ENCODE measurements around the gene NGDN. TPM values are rescaled to one million over a fixed set of nuclear protein-coding genes. Genes with fewer than 3 reads are reported as not detected.
A peak's percentile ranks its signal among the peaks of the same experiment; 100 is the strongest.

NGDN gene
- total and polyA plus RNA-seq, 2 donors = 33.9 to 48.3 TPM

DNA sequence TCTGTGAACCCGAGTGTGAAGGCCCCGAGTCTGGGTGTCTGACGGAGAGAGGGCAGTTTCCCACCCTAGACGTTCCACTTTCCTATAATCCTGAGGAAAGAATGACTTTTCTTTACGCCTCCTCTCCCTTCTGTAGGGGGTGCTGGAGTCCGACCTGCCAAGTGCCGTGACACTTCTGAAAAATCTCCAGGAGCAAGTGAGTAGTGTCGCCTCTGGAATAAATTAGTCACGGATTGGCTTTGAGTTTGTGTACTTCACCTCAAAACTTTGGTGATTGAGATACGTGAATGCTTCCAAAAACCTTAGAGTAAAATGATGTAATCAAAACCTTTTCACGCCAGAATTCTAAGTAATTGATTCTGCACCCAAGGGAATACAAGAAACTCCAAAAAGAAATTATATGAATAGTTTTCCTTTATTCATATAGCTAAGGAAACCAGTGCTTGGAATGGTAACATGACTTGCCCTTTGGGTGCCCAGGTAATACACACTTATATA, 452 bp downstream of the NGDN start:
- peak overlapping the region; percentile 80 for H3K4me3 ChIP-seq (ENCODE audit: low read depth, low read length)
- H3K27ac ChIP-seq (ENCODE audit: low read depth) = peak overlapping the region; percentile 81
- H3K4me1 ChIP-seq (ENCODE audit: insufficient read depth) = no peaks in the 10 kb centered on the region
- DNase-seq (ENCODE audit: extremely low spot score) = no peak
- WGBS = 3% methylated on average over 11 of the region's 11 CpGs
- peaks cover 8% of the 10 kb centered on the region for H3K36me3 ChIP-seq (ENCODE audit: insufficient read depth)

DNA sequence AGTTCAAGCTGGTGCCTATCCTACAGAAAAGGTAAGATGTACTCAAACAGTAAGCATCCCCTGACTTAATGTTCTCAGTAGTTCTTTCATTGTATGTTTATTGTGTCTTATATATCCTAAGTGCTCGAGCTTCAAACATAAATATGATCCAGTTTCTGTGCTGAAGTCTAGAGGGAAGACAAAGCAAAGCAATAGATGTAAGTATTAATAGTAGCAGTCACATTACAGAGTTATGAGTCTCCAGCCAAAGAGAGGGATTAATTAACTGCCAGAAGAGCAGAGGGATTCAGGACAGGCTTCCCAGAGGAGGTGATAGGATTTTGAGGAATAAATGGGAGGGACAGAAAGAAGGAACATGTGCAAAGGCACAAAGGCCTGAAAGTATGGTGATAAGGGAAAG, 1.4 kb downstream of the NGDN start:
- H3K4me1 ChIP-seq (ENCODE audit: insufficient read depth) = no peaks in the 10 kb centered on the region
- H3K36me3 ChIP-seq (ENCODE audit: insufficient read depth) = peaks cover 11% of the 10 kb centered on the region
- H3K27ac ChIP-seq (ENCODE audit: low read depth) = no peak overlapping the region
- DNase-seq (ENCODE audit: extremely low spot score) = no peak
- 90% methylated on average over 1 of the region's 1 CpG for WGBS
- H3K4me3 ChIP-seq (ENCODE audit: low read depth, low read length) = no peak overlapping the region

DNA sequence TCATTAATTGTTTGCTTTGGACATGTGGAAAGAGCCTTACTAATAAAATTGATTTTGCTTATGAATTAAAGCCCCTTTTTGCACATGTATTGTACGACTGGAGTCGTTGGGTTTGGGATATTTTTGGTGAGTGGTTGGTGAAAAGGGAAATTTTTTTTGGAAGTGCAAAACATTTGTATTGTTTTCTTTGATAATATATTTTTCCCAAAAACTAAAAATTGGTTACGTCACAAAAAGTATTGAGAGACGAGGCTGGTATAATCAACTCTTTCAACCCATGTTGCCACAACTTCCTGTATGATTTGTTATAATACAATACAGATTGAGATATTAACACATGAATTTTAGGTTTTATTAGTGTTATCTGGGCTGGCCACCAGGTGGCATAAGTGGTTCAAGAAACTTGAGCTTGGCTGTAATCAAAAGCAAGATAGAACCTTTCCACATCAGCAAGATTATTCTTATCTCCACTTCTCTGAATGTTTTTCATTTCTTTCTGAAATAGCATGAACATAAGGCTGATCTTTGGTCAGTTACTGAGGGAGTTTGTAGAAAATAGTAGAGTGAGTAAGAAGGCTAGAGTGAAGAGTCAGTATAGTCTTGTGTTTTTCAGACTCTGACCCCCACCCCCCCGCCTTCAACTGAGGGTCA, 8.7 kb downstream of the NGDN start:
- no peak overlapping the region for H3K27ac ChIP-seq (ENCODE audit: low read depth)
- peaks cover 10% of the 10 kb centered on the region for H3K36me3 ChIP-seq (ENCODE audit: insufficient read depth)
- no peaks in the 10 kb centered on the region for H3K4me1 ChIP-seq (ENCODE audit: insufficient read depth)
- DNase-seq (ENCODE audit: extremely low spot score) = no peak
- H3K4me3 ChIP-seq (ENCODE audit: low read depth, low read length) = no peak overlapping the region
- 40% methylated on average over 5 of the region's 5 CpGs for WGBS

DNA sequence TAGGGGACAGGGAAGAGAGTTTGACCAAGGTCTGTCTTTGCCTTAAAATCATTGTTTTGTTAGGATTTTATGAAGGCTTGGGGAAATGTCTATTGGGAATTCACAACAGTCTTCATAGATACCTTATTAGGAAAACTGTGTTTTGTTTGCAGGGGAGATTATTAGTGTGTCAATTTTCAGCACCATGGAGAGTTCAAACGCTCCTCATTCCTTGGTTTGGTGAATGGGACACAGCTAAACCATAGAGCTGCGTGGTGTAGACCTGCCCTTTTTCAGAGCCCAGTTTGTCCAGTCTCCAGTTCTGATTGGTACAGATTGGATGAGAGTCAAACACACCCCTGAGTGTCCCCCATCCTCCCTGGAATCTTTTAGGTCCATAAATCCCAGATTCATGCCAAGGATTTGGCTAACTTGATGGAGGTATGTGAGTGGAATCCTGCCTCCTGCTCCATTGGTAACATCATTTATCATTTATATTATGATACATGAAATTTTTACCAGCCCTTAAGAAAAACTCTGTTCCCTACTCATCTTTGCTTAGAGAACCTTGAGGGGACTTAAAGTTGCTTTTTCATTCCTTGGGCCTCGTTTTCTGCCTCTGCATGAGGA, 12.0 kb downstream of the NGDN start:
- DNase-seq (ENCODE audit: extremely low spot score) = no peak
- WGBS = 56% methylated on average over 3 of the region's 3 CpGs
- H3K4me1 ChIP-seq (ENCODE audit: insufficient read depth) = no peaks in the 10 kb centered on the region
- no peak overlapping the region for H3K27ac ChIP-seq (ENCODE audit: low read depth)
- H3K36me3 ChIP-seq (ENCODE audit: insufficient read depth) = peaks cover 6% of the 10 kb centered on the region
- no peak overlapping the region for H3K4me3 ChIP-seq (ENCODE audit: low read depth, low read length)

DNA sequence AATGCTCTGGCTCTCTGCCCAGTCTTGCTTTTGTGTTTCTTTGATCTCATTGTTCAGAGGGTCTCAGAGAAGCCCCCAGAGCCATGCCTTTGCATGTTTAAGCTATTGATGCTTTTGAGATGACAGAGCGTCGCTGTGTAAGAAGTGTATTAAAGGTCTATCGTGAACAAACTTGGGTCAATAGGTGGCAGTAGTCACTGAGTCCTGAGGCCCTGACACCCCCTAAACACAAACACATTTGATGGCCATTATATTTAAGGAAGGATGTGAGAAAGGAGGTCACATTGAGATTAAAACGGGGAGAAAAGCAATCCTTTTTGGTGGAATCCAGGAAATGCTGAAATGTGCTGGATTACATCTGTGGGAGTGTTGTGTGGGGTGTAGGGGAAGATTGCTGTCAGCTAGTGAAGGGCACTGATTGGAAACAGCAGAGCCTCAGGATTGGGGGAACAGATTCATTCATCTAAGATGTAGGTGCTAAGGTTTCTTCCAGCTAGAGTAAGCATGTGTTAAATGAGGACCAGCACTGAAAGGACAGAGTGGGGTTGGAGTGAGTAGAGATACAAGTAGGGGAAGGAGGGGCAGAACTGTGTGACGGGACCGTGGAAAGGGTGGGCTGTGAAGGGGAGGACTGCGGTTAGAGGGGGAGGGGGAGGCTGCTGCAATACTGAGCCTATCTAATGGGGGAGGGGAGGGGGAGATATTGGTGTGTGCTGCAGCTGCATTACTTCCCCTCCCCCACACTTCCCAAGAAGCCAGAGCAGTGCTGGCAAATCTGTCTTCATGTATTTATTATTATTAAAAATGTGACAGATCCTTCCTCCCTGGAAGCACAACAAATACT, 12.7 kb downstream of the NGDN start:
- no peaks in the 10 kb centered on the region for H3K4me1 ChIP-seq (ENCODE audit: insufficient read depth)
- no peak overlapping the region for H3K27ac ChIP-seq (ENCODE audit: low read depth)
- DNase-seq (ENCODE audit: extremely low spot score) = no peak
- WGBS = 51% methylated on average over 7 of the region's 7 CpGs
- no peak overlapping the region for H3K4me3 ChIP-seq (ENCODE audit: low read depth, low read length)
- peaks cover 3% of the 10 kb centered on the region for H3K36me3 ChIP-seq (ENCODE audit: insufficient read depth)

DNA sequence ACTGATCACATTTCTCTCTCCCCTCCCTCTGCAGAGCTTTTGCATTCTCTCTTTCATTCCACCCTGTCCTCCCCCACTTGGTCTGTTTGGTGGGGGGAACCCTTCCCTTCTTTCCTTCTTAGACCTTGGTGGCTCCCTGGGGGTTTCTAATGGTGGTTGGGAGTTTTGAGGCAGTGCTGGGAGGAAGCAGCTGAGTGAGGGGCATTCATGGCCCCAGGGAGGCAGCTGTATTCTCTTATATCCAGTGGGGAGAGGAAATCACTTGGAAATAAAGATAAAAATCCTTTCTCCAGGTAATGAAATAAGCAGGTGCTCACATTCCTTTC, 13.3 kb downstream of the NGDN start:
- no peak overlapping the region for H3K4me3 ChIP-seq (ENCODE audit: low read depth, low read length)
- no peak overlapping the region for H3K27ac ChIP-seq (ENCODE audit: low read depth)
- H3K4me1 ChIP-seq (ENCODE audit: insufficient read depth) = no peaks in the 10 kb centered on the region
- no peak for DNase-seq (ENCODE audit: extremely low spot score)
- H3K36me3 ChIP-seq (ENCODE audit: insufficient read depth) = peaks cover 2% of the 10 kb centered on the region

DNA sequence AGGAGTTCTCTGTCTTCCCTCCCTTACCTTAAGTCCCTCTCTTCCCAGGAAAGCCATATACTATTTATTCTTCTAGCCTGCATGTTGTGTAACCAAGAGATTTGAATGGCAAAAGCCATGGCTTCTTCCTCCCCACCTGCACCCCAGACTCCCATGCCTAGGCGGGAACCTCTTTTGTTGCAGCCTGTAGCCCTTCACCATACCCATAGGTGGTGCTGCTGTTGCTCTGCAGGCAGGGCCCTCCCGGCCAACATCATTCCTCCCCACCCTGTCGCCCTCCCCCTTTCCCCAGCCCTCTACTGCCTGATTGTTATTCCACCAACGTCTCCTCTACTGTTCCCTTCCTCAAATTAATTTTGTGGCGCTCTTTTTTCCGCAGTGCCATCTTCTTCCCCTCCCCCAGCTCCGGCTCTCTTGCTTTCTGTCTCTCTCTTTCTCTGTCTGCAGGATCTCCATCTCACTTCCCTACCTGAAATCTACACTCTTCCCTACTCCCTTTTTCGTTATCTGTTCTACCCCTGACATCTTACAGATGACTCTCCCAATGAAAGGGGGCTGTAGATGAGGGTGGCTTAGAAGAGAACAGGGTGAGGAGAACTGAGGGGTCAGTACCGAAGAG, 13.8 kb downstream of the NGDN start:
- no peak overlapping the region for H3K4me3 ChIP-seq (ENCODE audit: low read depth, low read length)
- 48% methylated on average over 9 of the region's 9 CpGs for WGBS
- H3K27ac ChIP-seq (ENCODE audit: low read depth) = no peak overlapping the region
- H3K4me1 ChIP-seq (ENCODE audit: insufficient read depth) = no peaks in the 10 kb centered on the region
- no peak for DNase-seq (ENCODE audit: extremely low spot score)
- H3K36me3 ChIP-seq (ENCODE audit: insufficient read depth) = no peaks in the 10 kb centered on the region

DNA sequence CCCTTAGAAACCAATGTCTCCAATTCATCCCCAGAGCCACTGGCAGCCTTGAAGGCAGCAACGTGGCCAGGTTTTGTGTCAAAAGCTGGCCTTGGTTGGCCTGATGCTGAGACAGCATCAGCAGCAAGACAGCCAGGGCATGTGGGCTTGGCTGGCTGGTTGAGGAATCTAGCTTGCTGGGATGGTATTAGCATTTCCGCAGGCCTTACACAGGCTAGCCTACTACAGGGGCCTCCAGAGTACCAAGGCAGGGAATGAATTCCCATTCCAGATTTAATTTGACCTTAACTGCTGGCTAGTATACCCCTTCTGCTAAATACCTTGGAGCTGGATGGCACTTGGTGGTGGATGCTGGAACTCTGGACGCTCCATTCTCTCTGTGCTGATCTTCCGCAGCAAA, 15.8 kb downstream of the NGDN start:
- no peak for DNase-seq (ENCODE audit: extremely low spot score)
- 82% methylated on average over 4 of the region's 4 CpGs for WGBS
- Histone ChIP-seq H3K4me1 (ENCODE audit: insufficient read depth) (no peaks in the 10 kb centered on the region), H3K36me3 (ENCODE audit: insufficient read depth) (no peaks in the 10 kb centered on the region), H3K4me3 (ENCODE audit: low read depth, low read length) (no peak overlapping the region), H3K27ac (ENCODE audit: low read depth) (no peak overlapping the region)

DNA sequence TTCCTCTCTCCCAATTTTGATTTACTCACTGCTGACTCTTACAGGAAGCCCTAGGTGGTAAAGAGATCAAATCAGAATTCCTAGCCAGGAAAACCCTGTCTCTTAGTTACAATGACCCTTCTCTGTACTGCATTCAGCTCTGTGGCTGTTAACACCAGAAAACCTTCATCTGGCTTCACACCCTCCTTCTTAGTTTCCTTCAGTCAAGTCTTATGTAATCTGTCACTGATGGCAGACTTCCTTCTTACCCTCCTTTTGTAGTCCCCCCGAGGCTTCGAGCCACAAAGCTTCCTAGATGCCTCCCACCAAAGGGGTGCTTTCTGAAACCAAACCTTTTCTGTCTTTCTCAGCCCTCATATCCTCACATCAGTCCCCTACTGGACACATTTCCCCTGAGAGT, 16.5 kb downstream of the NGDN start:
- no peaks in the 10 kb centered on the region for H3K36me3 ChIP-seq (ENCODE audit: insufficient read depth)
- WGBS = 70% methylated on average over 2 of the region's 2 CpGs
- no peak for DNase-seq (ENCODE audit: extremely low spot score)

DNA sequence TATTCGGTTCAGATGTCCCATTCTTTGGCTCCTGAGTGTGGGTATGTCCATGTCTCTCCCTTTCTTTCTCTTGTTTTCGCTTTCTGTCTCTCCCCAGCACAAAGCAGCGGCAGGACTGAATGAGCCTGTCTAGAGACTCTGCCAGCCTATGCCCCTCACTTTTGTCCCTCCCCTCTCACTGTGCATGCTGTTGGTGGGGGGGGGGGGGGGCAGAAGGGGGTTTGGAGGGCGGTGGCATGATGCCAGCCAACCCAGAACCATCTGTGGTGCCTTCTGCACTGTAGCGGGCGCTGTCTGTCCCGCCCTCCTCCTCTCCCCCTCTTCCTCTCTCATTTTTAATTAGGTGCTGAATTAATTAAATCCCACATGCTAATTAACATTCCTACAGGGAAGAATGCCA, 17.7 kb downstream of the NGDN start:
- no peaks in the 10 kb centered on the region for H3K4me1 ChIP-seq (ENCODE audit: insufficient read depth)
- H3K36me3 ChIP-seq (ENCODE audit: insufficient read depth) = no peaks in the 10 kb centered on the region
- 92% methylated on average over 7 of the region's 7 CpGs for WGBS
- DNase-seq (ENCODE audit: extremely low spot score) = no peak
- no peak overlapping the region for H3K27ac ChIP-seq (ENCODE audit: low read depth)
- no peak overlapping the region for H3K4me3 ChIP-seq (ENCODE audit: low read depth, low read length)

More for the DNA sequence above, 16.5 kb downstream of the NGDN start:
- H3K4me3 ChIP-seq (ENCODE audit: low read depth, low read length) = no peak overlapping the region
- no peak overlapping the region for H3K27ac ChIP-seq (ENCODE audit: low read depth)
- no peaks in the 10 kb centered on the region for H3K4me1 ChIP-seq (ENCODE audit: insufficient read depth)

DNA sequence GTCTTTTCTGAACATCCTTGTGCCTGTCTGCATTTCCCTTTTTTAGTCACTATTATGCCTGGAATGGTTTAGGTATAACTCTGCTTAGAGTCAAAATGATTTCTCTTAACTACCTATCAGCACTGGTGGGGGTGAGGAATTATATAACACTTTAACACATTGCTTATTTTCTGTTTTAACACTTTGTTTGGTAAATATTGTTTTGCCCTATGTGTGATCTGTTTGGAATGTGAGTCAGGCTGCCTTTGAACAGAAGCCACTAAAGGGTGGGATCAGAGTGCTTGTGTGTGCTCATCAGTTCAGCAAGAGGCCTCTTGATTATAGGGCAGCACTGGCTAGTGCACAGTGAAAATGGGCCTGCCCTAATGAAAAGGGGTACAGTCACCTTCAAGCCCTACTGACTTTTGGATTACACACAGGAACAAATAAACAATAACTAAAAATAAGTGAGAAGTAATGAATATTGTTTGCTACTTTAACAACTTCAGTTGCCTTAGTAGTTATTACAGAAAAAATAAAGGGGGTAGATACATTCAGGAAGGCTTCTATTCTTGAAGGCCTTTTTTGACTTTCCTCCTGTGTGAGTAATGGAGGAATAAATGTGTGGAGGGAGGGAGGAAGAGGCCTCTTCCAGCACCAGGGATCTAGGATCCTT, 23.2 kb downstream of the NGDN start:
- H3K4me1 ChIP-seq (ENCODE audit: insufficient read depth) = no peaks in the 10 kb centered on the region
- no peak overlapping the region for H3K27ac ChIP-seq (ENCODE audit: low read depth)
- no peak for DNase-seq (ENCODE audit: extremely low spot score)
- no peaks in the 10 kb centered on the region for H3K36me3 ChIP-seq (ENCODE audit: insufficient read depth)
- no peak overlapping the region for H3K4me3 ChIP-seq (ENCODE audit: low read depth, low read length)

DNA sequence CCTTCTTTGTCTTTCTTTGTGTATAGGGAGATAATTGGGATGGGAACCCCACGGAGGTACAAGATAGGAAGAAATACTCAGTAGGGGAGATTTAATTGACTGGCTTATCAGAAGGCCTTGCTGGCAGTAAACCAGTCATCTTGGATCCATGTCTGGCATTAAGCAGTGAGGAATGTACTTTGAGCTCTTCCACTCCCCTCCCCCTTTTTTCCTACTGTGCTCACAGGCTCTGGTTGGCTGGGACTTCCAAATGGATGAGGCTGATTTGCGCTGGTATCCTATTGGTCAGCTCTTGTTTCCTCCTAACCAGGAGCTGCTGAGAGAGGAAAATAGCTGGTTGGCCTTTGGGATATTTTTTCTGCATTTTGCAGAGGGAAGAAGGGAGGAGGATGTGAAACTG, 24.7 kb downstream of the NGDN start:
- Histone ChIP-seq H3K4me1 (ENCODE audit: insufficient read depth) (no peaks in the 10 kb centered on the region), H3K4me3 (ENCODE audit: low read depth, low read length) (no peak overlapping the region), H3K36me3 (ENCODE audit: insufficient read depth) (no peaks in the 10 kb centered on the region), H3K27ac (ENCODE audit: low read depth) (no peak overlapping the region)
- no peak for DNase-seq (ENCODE audit: extremely low spot score)
- 41% methylated on average over 2 of the region's 2 CpGs for WGBS

DNA sequence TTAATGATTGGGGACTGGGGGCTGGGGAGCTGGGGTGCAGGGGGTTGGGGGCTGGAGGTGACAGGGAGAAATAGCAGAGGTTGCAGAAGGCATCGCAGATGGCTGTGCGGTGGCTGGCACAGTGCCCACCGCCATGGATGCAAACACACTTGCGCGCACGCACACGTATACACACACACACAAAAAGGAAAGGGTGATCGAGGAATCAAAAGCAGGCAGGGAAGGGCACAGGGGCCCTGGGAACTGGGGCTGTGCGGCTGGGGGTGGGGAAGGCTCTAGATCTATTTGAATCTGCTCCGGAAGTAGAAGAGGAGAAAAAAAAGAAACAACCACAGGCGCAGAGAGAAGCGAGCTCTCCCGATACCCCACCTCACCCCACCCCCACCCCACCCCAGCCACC, 42.7 kb downstream of the NGDN start:
- DNase-seq (ENCODE audit: extremely low spot score) = no peak
- Histone ChIP-seq H3K4me3 (ENCODE audit: low read depth, low read length) (no peak overlapping the region), H3K27ac (ENCODE audit: low read depth) (no peak overlapping the region), H3K4me1 (ENCODE audit: insufficient read depth) (no peaks in the 10 kb centered on the region), H3K36me3 (ENCODE audit: insufficient read depth) (no peaks in the 10 kb centered on the region)
- WGBS = 45% methylated on average over 13 of the region's 13 CpGs

All from urinary bladder (tissue), 4 donors.